ENCODE data around the gene CHST9. TPM values are rescaled to one million over a fixed set of nuclear protein-coding genes. Genes with fewer than 3 reads are reported as not detected.

Gene CHST9
- total RNA-seq, 1 experiment from 2014 or later: 19.2 TPM

DNA sequence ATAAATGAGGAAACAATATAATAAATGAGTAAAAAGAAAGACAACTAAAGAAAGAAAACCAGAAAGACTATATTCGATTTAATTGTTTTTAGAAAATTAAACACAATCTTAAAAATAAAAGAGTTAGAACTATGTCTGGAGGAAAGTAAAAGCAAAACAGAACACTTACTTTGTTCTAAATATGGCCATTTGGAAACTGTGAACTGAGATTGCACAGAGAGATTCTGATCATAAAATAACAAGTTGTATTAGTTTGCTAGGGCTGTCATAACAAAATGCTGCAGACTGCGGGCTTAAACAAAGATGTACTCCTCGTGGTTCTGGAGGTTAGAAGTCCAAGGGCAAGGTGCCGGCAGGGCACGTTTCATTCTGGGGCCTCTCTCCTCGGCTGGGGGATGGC is 191.5 kb downstream of the CHST9 start (continued):
- TF ChIP-seq, protein P1, sequence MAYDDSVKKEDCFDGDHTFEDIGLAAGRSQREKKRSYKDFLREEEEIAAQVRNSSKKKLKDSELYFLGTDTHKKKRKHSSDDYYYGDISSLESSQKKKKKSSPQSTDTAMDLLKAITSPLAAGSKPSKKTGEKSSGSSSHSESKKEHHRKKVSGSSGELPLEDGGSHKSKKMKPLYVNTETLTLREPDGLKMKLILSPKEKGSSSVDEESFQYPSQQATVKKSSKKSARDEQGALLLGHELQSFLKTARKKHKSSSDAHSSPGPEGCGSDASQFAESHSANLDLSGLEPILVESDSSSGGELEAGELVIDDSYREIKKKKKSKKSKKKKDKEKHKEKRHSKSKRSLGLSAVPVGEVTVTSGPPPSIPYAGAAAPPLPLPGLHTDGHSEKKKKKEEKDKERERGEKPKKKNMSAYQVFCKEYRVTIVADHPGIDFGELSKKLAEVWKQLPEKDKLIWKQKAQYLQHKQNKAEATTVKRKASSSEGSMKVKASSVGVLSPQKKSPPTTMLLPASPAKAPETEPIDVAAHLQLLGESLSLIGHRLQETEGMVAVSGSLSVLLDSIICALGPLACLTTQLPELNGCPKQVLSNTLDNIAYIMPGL (CRISPR knock-in tag; IDR thresholded peaks at IDR 0.05): no peak
- TF ChIP-seq TEAD1 (CRISPR knock-in tag; IDR thresholded peaks at IDR 0.05) (no peak), GTF2I (CRISPR knock-in tag; conservative IDR thresholded peaks at IDR 0.05) (no peak), SMAD4 (CRISPR knock-in tag; IDR thresholded peaks at IDR 0.05) (no peak), TEAD4 (CRISPR knock-in tag; IDR thresholded peaks at IDR 0.05) (no peak)
- TF ChIP-seq, protein P2, sequence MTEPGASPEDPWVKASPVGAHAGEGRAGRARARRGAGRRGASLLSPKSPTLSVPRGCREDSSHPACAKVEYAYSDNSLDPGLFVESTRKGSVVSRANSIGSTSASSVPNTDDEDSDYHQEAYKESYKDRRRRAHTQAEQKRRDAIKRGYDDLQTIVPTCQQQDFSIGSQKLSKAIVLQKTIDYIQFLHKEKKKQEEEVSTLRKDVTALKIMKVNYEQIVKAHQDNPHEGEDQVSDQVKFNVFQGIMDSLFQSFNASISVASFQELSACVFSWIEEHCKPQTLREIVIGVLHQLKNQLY (CRISPR knock-in tag; IDR thresholded peaks at IDR 0.05): no peak
- TF ChIP-seq, protein P3, sequence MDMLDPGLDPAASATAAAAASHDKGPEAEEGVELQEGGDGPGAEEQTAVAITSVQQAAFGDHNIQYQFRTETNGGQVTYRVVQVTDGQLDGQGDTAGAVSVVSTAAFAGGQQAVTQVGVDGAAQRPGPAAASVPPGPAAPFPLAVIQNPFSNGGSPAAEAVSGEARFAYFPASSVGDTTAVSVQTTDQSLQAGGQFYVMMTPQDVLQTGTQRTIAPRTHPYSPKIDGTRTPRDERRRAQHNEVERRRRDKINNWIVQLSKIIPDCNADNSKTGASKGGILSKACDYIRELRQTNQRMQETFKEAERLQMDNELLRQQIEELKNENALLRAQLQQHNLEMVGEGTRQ (CRISPR knock-in tag; IDR thresholded peaks at IDR 0.05): no peak
- TF ChIP-seq, protein P4, sequence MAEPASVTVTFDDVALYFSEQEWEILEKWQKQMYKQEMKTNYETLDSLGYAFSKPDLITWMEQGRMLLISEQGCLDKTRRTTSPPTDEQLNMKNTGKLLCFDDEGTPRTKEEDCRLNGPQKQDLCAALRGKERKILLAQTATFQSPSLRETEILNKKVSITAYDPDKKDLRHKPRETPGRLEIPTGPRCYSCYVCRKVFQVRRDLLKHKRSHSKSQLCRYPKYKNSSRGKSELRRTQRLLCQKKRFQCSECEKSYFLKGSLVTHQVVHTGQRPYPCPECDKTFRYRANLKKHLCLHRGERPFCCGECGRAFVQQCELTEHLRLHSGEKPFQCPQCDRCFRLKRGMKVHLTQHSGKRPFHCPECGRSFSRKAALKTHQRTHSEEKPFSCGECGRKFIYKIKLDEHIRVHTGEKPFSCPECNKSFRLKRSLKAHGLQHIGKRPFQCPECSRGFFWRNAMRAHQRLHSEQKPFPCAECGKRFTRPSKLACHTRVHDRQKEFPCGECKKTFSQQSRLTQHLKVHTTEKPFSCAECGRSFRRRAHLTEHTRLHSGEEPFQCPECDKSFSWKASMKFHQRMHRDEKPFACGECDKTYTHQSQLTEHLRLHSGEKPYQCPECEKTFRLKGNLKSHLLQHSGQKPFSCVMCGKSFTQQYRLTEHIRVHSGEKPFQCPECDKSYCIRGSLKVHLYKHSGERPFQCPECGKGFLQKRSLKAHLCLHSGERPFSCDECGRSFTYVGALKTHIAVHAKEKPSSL (CRISPR knock-in tag; conservative IDR thresholded peaks at IDR 0.05): no peak
- TF ChIP-seq, protein P5, sequence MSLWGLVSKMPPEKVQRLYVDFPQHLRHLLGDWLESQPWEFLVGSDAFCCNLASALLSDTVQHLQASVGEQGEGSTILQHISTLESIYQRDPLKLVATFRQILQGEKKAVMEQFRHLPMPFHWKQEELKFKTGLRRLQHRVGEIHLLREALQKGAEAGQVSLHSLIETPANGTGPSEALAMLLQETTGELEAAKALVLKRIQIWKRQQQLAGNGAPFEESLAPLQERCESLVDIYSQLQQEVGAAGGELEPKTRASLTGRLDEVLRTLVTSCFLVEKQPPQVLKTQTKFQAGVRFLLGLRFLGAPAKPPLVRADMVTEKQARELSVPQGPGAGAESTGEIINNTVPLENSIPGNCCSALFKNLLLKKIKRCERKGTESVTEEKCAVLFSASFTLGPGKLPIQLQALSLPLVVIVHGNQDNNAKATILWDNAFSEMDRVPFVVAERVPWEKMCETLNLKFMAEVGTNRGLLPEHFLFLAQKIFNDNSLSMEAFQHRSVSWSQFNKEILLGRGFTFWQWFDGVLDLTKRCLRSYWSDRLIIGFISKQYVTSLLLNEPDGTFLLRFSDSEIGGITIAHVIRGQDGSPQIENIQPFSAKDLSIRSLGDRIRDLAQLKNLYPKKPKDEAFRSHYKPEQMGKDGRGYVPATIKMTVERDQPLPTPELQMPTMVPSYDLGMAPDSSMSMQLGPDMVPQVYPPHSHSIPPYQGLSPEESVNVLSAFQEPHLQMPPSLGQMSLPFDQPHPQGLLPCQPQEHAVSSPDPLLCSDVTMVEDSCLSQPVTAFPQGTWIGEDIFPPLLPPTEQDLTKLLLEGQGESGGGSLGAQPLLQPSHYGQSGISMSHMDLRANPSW (CRISPR knock-in tag; conservative IDR thresholded peaks at IDR 0.05; ENCODE audit: low read depth): no peak

DNA sequence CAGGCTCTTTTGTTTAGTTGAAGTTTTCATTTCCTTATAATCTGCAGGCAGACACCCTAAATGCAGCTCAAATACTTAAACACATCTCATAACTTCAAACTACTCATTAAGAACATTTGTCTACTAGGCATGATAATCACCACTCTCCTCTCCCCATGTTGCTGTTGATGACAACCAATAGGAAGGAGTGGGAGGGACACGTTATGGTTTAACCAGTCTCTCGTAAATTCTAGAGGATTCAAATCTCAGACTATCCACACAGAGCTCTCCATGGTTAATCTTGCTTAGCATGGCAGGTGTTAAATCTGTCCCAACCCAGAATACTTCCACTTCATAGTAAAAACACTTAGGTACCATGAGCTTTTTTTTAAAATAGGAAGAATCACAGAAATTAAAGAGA is 192.2 kb downstream of the CHST9 start:
- no peak overlapping the region for H3K27ac Mint-ChIP-seq
- ChIA-PET CTCF (no interaction called here), POLR2A (no interaction called here)
- peaks cover 27% of the 10 kb centered on the region for H3K9me3 Mint-ChIP-seq
- no peaks in the 10 kb centered on the region for H3K27me3 Mint-ChIP-seq (ENCODE audit: low read depth)
- peaks cover 18% of the 10 kb centered on the region for H3K36me3 Mint-ChIP-seq
- DNase-seq (ENCODE audit: low spot score): no peak
- no peaks in the 10 kb centered on the region for H3K4me1 Mint-ChIP-seq
- no peak overlapping the region for H3K4me3 Mint-ChIP-seq
- no peak for ATAC-seq
- TF ChIP-seq NR1H2 (CRISPR knock-in tag; IDR thresholded peaks at IDR 0.05) (no peak), FOXP1 (CRISPR knock-in tag; IDR thresholded peaks at IDR 0.05; ENCODE audit: borderline replicate concordance) (no peak), JAZF1 (CRISPR knock-in tag; IDR thresholded peaks at IDR 0.05) (no peak), IRF2 (CRISPR knock-in tag; IDR thresholded peaks at IDR 0.05; ENCODE audit: borderline replicate concordance, low read depth) (no peak), FOXK1 (CRISPR knock-in tag; IDR thresholded peaks at IDR 0.05) (no peak), ATF1 (CRISPR knock-in tag; IDR thresholded peaks at IDR 0.05) (no peak), SMAD4 (CRISPR knock-in tag; IDR thresholded peaks at IDR 0.05) (no peak), FOXJ3 (CRISPR knock-in tag; IDR thresholded peaks at IDR 0.05; ENCODE audit: borderline replicate concordance) (no peak), NFYB (CRISPR knock-in tag; conservative IDR thresholded peaks at IDR 0.05; ENCODE audit: low read depth) (no peak)
- TF ChIP-seq, protein P6, sequence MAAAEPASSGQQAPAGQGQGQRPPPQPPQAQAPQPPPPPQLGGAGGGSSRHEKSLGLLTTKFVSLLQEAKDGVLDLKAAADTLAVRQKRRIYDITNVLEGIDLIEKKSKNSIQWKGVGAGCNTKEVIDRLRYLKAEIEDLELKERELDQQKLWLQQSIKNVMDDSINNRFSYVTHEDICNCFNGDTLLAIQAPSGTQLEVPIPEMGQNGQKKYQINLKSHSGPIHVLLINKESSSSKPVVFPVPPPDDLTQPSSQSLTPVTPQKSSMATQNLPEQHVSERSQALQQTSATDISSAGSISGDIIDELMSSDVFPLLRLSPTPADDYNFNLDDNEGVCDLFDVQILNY (CRISPR knock-in tag; IDR thresholded peaks at IDR 0.05): no peak
- TF ChIP-seq, protein P7, sequence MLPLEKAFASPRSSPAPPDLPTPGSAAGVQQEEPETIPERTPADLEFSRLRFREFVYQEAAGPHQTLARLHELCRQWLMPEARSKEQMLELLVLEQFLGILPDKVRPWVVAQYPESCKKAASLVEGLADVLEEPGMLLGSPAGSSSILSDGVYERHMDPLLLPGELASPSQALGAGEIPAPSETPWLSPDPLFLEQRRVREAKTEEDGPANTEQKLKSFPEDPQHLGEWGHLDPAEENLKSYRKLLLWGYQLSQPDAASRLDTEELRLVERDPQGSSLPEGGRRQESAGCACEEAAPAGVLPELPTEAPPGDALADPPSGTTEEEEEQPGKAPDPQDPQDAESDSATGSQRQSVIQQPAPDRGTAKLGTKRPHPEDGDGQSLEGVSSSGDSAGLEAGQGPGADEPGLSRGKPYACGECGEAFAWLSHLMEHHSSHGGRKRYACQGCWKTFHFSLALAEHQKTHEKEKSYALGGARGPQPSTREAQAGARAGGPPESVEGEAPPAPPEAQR (CRISPR knock-in tag; IDR thresholded peaks at IDR 0.05): no peak
- TF ChIP-seq, protein P8, sequence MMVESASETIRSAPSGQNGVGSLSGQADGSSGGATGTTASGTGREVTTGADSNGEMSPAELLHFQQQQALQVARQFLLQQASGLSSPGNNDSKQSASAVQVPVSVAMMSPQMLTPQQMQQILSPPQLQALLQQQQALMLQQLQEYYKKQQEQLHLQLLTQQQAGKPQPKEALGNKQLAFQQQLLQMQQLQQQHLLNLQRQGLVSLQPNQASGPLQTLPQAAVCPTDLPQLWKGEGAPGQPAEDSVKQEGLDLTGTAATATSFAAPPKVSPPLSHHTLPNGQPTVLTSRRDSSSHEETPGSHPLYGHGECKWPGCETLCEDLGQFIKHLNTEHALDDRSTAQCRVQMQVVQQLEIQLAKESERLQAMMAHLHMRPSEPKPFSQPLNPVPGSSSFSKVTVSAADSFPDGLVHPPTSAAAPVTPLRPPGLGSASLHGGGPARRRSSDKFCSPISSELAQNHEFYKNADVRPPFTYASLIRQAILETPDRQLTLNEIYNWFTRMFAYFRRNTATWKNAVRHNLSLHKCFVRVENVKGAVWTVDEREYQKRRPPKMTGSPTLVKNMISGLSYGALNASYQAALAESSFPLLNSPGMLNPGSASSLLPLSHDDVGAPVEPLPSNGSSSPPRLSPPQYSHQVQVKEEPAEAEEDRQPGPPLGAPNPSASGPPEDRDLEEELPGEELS (CRISPR knock-in tag; IDR thresholded peaks at IDR 0.05): no peak
- TF ChIP-seq, protein P9, sequence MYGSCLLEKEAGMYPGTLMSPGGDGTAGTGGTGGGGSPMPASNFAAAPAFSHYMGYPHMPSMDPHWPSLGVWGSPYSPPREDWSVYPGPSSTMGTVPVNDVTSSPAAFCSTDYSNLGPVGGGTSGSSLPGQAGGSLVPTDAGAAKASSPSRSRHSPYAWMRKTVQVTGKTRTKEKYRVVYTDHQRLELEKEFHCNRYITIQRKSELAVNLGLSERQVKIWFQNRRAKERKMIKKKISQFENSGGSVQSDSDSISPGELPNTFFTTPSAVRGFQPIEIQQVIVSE (CRISPR knock-in tag; IDR thresholded peaks at IDR 0.05; ENCODE audit: borderline replicate concordance): no peak

All from WTC11 (cell line).